NB4 (cell line): ENCODE measurements around the gene PATJ.

Source experiments
- CTCF ChIP-seq: IDR thresholded peaks from one replicate; pipeline ENCODE4 v1.5.1; 2012; ENCODE audit warnings: low read depth, low read length
- POLR2A ChIP-seq: IDR thresholded peaks from 2 replicates; pipeline ENCODE4 v1.6.1; 2011; ENCODE audit warnings: mild to moderate bottlenecking; ENCODE audit not compliant: insufficient read length; ENCODE audit errors: extremely low read depth

GRCh38 chr1:62178372-62178771 lies 436.1 kb downstream of the PATJ start:
- TF ChIP-seq CTCF (no peak), POLR2A (no peak)
